Endothelial cell of umbilical vein (primary cell): ENCODE results near the gene NEBL. TPM values are rescaled to one million over a fixed set of nuclear protein-coding genes. Genes with fewer than 3 reads are reported as not detected.

ENCODE experiments used
- BruUV-seq: library from RNA; stranded (reverse); fragments of 400-500 nt; replicated peaks from 2 replicates; lab custom pipeline; 2021; lab: Mats Ljungman, UMichigan
- CTCF ChIA-PET: fragments of 300-600, 350-600 bp; sonication (Branson Sonifier 250); formaldehyde crosslinking; loops from one replicate; lab custom pipeline; 2021; ENCODE audit warnings: antibody characterized with exemption, inconsistent platforms; lab: Charles Lee
- POLR2A ChIA-PET: fragments of 300-600, 350-600 bp; sonication (Branson Sonifier 250); formaldehyde crosslinking; loops from one replicate; lab custom pipeline; 2021; ENCODE audit warnings: antibody characterized with exemption, inconsistent platforms; lab: Charles Lee
- DNase-seq: peaks from one replicate; pipeline ENCODE4 v3.0.0-alpha.2; 2011; ENCODE audit warnings: low read depth, low spot score
- FAIRE-seq: peaks from 2 replicates; lab custom pipeline; 2011; peaks lifted over from hg19 to GRCh38; lab: Jason Lieb, UNC
- H2AFZ ChIP-seq: 2 replicates; pipeline ENCODE4 v1.6.0; 2012; ENCODE audit warnings: low read depth, low read length, control low read depth, inconsistent platforms
- H3K27ac ChIP-seq: 2 replicates; pipeline ENCODE4 v1.5.1; 2011; ENCODE audit warnings: low read depth, mild to moderate bottlenecking, control low read depth, low read length, moderate library complexity; ENCODE audit not compliant: insufficient read depth
- H3K27me3 ChIP-seq, 2 experiments: 2 replicates each; pipeline versions ENCODE4 v1.6.0 to v1.6.1; 2011; ENCODE audit warnings: low read length in 2 of 2, mixed read lengths in 1 of 2; ENCODE audit not compliant: control insufficient read depth in 2 of 2, insufficient read depth in 2 of 2
- H3K36me3 ChIP-seq, 2 experiments: 2 replicates in 1 of 2; 3 replicates in 1 of 2; pipeline ENCODE4 v1.5.1; 2011; ENCODE audit warnings: low read length in 2 of 2, mild to moderate bottlenecking in 1 of 2, moderate library complexity in 1 of 2; ENCODE audit not compliant: control insufficient read depth in 2 of 2, insufficient read depth in 2 of 2; ENCODE audit errors: extremely low read depth in 1 of 2
- H3K4me1 ChIP-seq: 3 replicates; pipeline ENCODE4 v1.5.1; 2011; ENCODE audit warnings: mild to moderate bottlenecking, low read length; ENCODE audit not compliant: control insufficient read depth, insufficient read depth; ENCODE audit errors: extremely low read depth
- H3K4me2 ChIP-seq: 2 replicates; pipeline ENCODE4 v1.6.1; 2011; ENCODE audit warnings: low read length, control low read depth, mixed read lengths; ENCODE audit not compliant: insufficient read depth
- H3K4me3 ChIP-seq, 3 experiments: fragments of 200-600 bp in 1 of 3; sonication (generic), shearing (Covaris generic) in 1 of 3; replicated peaks in 1 of 3; 2 replicates each; pipeline ENCODE4 v1.5.1; 2011 to 2016; ENCODE audit warnings: control low read depth in 3 of 3, low read length in 3 of 3, mild to moderate bottlenecking in 2 of 3, inconsistent platforms in 1 of 3, low read depth in 1 of 3, moderate library complexity in 1 of 3; ENCODE audit not compliant: insufficient read depth in 1 of 3
- H3K79me2 ChIP-seq: 2 replicates; pipeline ENCODE4 v1.6.0; 2012; ENCODE audit warnings: low read length, inconsistent platforms; ENCODE audit not compliant: control insufficient read depth, insufficient read depth
- H3K9ac ChIP-seq: replicated peaks from 2 replicates; pipeline ENCODE3; 2011; ENCODE audit warnings: low read length, control low read depth; ENCODE audit not compliant: insufficient read depth; ENCODE audit errors: extremely low read depth
- H3K9me1 ChIP-seq: replicated peaks from 3 replicates; pipeline ENCODE4 v1.6.0; 2011; ENCODE audit warnings: mild to moderate bottlenecking, low read length; ENCODE audit not compliant: control insufficient read depth, insufficient read depth; ENCODE audit errors: extremely low read depth
- H3K9me3 ChIP-seq: replicated peaks from 2 replicates; pipeline ENCODE4 v1.5.1; 2012; ENCODE audit warnings: low read length, inconsistent platforms; ENCODE audit not compliant: control insufficient read depth, insufficient read depth
- H4K20me1 ChIP-seq: replicated peaks from 2 replicates; pipeline ENCODE3; 2011; ENCODE audit warnings: mild to moderate bottlenecking, low read length; ENCODE audit not compliant: control insufficient read depth, insufficient read depth; ENCODE audit errors: extremely low read depth
- EZH2 ChIP-seq: IDR thresholded peaks from 2 replicates; pipeline ENCODE4 v1.6.1; 2012; ENCODE audit warnings: borderline replicate concordance, low read depth, mild to moderate bottlenecking, moderate library complexity, low read length, inconsistent platforms; ENCODE audit not compliant: severe bottlenecking
- FOS ChIP-seq: IDR thresholded peaks from 2 replicates; pipeline ENCODE4 v1.6.1; 2011; ENCODE audit warnings: mild to moderate bottlenecking, low read length, moderate library complexity, borderline replicate concordance; ENCODE audit not compliant: insufficient read depth
- GATA2 ChIP-seq: IDR thresholded peaks from 2 replicates; pipeline ENCODE4 v1.7.0; 2011; ENCODE audit warnings: low read depth, mild to moderate bottlenecking, moderate library complexity, mixed read lengths, low read length; ENCODE audit not compliant: insufficient read length, insufficient read depth
- JUN ChIP-seq: IDR thresholded peaks from 2 replicates; pipeline ENCODE4 v1.6.1; 2011; ENCODE audit warnings: borderline replicate concordance, low read depth; ENCODE audit not compliant: insufficient read length, insufficient read depth
- MYC ChIP-seq: IDR thresholded peaks from one replicate; pipeline ENCODE4 v1.6.1; 2011; ENCODE audit warnings: mild to moderate bottlenecking, low read depth, low read length
- POLR2A ChIP-seq: IDR thresholded peaks from 2 replicates; pipeline ENCODE4 v1.6.1; 2012; ENCODE audit warnings: low read depth, mild to moderate bottlenecking, control low read depth, low read length
- POLR2AphosphoS5 ChIP-seq: IDR thresholded peaks from 2 replicates; pipeline ENCODE4 v1.6.1; 2012; ENCODE audit warnings: low read depth, mild to moderate bottlenecking, control low read depth, low read length, moderate library complexity; ENCODE audit not compliant: insufficient read depth
- dilution Hi-C: fragments of 300-500 bp; cut with MboI; formaldehyde crosslinking; loops from one replicate; pipeline ENCODE4 v1.15.0; 2019; ENCODE audit warnings: low sequenced_read_pairs; ENCODE audit not compliant: extremely low pct_ligation_motif_present
- intact Hi-C: fragments of 100-400 bp; cut with micrococcal nuclease; formaldehyde crosslinking; loops from one replicate; pipeline ENCODE4 v1.10.0; 2022
- polyA plus RNA-seq, 4 experiments: library from polyadenylated mRNA; depleted of rRNA in 3 of 4; stranded (reverse) in 3 of 4; unstranded in 1 of 4; fragments of >200 nt; gene quantifications; 2 replicates each; pipeline versions ENCODE4 v1.2.1 to v1.2.3, GENCODE V29; 2011 to 2012; ENCODE audit warnings: missing spikeins in 1 of 4
- total RNA-seq: library from RNA; stranded (reverse); gene quantifications from 2 replicates; pipeline ENCODE4 v1.2.3, GENCODE V29; 2021
- TF ChIP-seq, protein P1 (sequence below), 2 donors: IDR thresholded peaks; 1 replicate in 1 of 2; 2 replicates in 1 of 2; pipeline ENCODE4 v1.5.1; 2011; ENCODE audit warnings: low read length in 2 of 2, mild to moderate bottlenecking in 2 of 2, moderate library complexity in 2 of 2, control low read depth in 1 of 2, inconsistent platforms in 1 of 2, low read depth in 1 of 2; ENCODE audit not compliant: insufficient read depth in 1 of 2; ENCODE audit errors: extremely low read depth in 1 of 2
- TF ChIP-seq, protein P2 (sequence below): IDR thresholded peaks from 2 replicates; pipeline ENCODE4 v1.6.1; 2011; ENCODE audit not compliant: insufficient read depth, insufficient read length

Gene NEBL
- total and polyA plus RNA-seq, 2 donors (not counting 3 experiments of a cell fraction or from before 2014, with no cell fraction given), result 0.17 to 0.66 TPM

GRCh38 chr10:20933705-20934104 is 36.6 kb upstream of the NEBL start:
- no peak for FAIRE-seq
- dilution Hi-C loops, result no loop called here
- no peak overlapping the region for H3K4me3 ChIP-seq

More at GRCh38 chr10:20933705-20934104, 36.6 kb upstream of the NEBL start:
- Histone ChIP-seq H3K27ac (no peak overlapping the region), H3K9me3 (no peaks in the 10 kb centered on the region), H3K36me3 (no peaks in the 10 kb centered on the region), H3K79me2 (no peaks in the 10 kb centered on the region), H3K27me3 (no peaks in the 10 kb centered on the region), H3K9ac (no peak overlapping the region), H4K20me1 (no peaks in the 10 kb centered on the region), H3K4me1 (no peaks in the 10 kb centered on the region), H3K4me2 (no peak overlapping the region), H2AFZ (no peak overlapping the region), H3K9me1 (no peaks in the 10 kb centered on the region)
- ChIA-PET CTCF (no interaction called here), POLR2A (no interaction called here)
- intact Hi-C loops, result no loop called here
- no peak for DNase-seq
- no TSS peak for BruUV-seq
- TF ChIP-seq, protein P1, sequence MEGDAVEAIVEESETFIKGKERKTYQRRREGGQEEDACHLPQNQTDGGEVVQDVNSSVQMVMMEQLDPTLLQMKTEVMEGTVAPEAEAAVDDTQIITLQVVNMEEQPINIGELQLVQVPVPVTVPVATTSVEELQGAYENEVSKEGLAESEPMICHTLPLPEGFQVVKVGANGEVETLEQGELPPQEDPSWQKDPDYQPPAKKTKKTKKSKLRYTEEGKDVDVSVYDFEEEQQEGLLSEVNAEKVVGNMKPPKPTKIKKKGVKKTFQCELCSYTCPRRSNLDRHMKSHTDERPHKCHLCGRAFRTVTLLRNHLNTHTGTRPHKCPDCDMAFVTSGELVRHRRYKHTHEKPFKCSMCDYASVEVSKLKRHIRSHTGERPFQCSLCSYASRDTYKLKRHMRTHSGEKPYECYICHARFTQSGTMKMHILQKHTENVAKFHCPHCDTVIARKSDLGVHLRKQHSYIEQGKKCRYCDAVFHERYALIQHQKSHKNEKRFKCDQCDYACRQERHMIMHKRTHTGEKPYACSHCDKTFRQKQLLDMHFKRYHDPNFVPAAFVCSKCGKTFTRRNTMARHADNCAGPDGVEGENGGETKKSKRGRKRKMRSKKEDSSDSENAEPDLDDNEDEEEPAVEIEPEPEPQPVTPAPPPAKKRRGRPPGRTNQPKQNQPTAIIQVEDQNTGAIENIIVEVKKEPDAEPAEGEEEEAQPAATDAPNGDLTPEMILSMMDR (IDR thresholded peaks at IDR 0.05; ENCODE audit: extremely low read depth in 1 of 2, insufficient read depth in 1 of 2, low read depth in 1 of 2, low read length in 2 of 2), result no peak
- TF ChIP-seq POLR2A (no peak), MYC (no peak), JUN (no peak), FOS (no peak), POLR2AphosphoS5 (no peak), EZH2 (no peak), GATA2 (no peak)
- TF ChIP-seq, protein P2, sequence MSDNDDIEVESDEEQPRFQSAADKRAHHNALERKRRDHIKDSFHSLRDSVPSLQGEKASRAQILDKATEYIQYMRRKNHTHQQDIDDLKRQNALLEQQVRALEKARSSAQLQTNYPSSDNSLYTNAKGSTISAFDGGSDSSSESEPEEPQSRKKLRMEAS, result no peak
